HCT116 (cell line): ENCODE results near the gene VTI1A. TPM values are rescaled to one million over a fixed set of nuclear protein-coding genes. Genes with fewer than 3 reads are reported as not detected.

Experiments used
- ATAC-seq: fragments of 200-7000 bp; cut with Tn5 transposase; 2 replicates; pipeline ENCODE4 v1.9.1; 2020; ENCODE audit warnings: mild to moderate bottlenecking, moderate library complexity
- BruUV-seq: library from RNA; stranded (reverse); fragments of 400-500 nt; replicated peaks from 2 replicates; lab custom pipeline; 2021; lab: Mats Ljungman, UMichigan
- CTCF ChIA-PET: fragments of 300-600 bp; sonication (Branson Sonifier 250); formaldehyde crosslinking; loops from one replicate; lab custom pipeline; 2021; ENCODE audit warnings: antibody characterized with exemption; lab: Charles Lee
- POLR2A ChIA-PET: fragments of 300-600, 350-600 bp; sonication (Branson Sonifier 250); formaldehyde crosslinking; loops from one replicate; lab custom pipeline; 2021; ENCODE audit warnings: antibody characterized with exemption; lab: Charles Lee
- RAD21 ChIA-PET, 2 experiments: fragments of 300-600 bp; sonication (Branson Sonifier 250); formaldehyde crosslinking; loops; one replicate each; lab custom pipeline; 2023; ENCODE audit warnings: low total read pairs in 2 of 2; ENCODE audit not compliant: uncharacterized antibody in 2 of 2, unreplicated experiment in 2 of 2, low non-redundant PET in 1 of 2; lab: Charles Lee
- DNase-seq: peaks from one replicate; pipeline ENCODE4 v3.0.0-alpha.2; 2010; ENCODE audit warnings: low read depth, low spot score
- H2AFZ ChIP-seq: fragments of 200-600 bp; shearing (Covaris generic), sonication (generic); 2 replicates; pipeline ENCODE4 v1.6.1; 2017; ENCODE audit warnings: low read depth, mixed run types, mixed read lengths, antibody characterized with exemption, low read length; ENCODE audit not compliant: poor library complexity, severe bottlenecking
- H3K27ac ChIP-seq: 2 replicates; pipeline ENCODE4 v1.5.1; 2012; ENCODE audit warnings: low read depth, low read length
- H3K27me3 ChIP-seq: fragments of 200-600 bp; sonication (generic); 2 replicates; pipeline ENCODE4 v1.6.1; 2016; ENCODE audit warnings: mixed run types, low read length, mixed read lengths; ENCODE audit not compliant: insufficient read depth
- H3K36me3 ChIP-seq, 2 experiments: fragments of 200-500 bp in 1 of 2; fragments of 200-600 bp in 1 of 2; sonication (Bioruptor generic) in 1 of 2; sonication (generic) in 1 of 2; 2 replicates each; pipeline versions ENCODE4 v1.5.1 to v1.6.1; 2014 to 2016; ENCODE audit warnings: low read length in 2 of 2, inconsistent platforms in 1 of 2, mixed read lengths in 1 of 2, mixed run types in 1 of 2; ENCODE audit not compliant: insufficient read depth in 2 of 2, control insufficient read depth in 1 of 2
- H3K4me1 ChIP-seq, 2 experiments: fragments of 200-600 bp in 1 of 2; sonication (generic) in 1 of 2; 2 replicates each; pipeline versions ENCODE4 v1.5.1 to v1.6.1; 2012 to 2017; ENCODE audit warnings: low read length in 2 of 2, inconsistent platforms in 1 of 2, mild to moderate bottlenecking in 1 of 2, mixed read lengths in 1 of 2, mixed run types in 1 of 2, moderate library complexity in 1 of 2; ENCODE audit not compliant: insufficient read depth in 2 of 2, control insufficient read depth in 1 of 2
- H3K4me2 ChIP-seq: fragments of 200-600 bp; sonication (generic); 2 replicates; pipeline ENCODE4 v1.6.1; 2017; ENCODE audit warnings: mixed run types, low read length, mixed read lengths
- H3K4me3 ChIP-seq, 2 experiments: fragments of 200-600 bp in 1 of 2; sonication (generic) in 1 of 2; replicated peaks in 1 of 2; 2 replicates each; pipeline ENCODE4 v1.5.1; 2011 to 2016; ENCODE audit warnings: low read length in 2 of 2, control low read depth in 1 of 2, low read depth in 1 of 2, mild to moderate bottlenecking in 1 of 2, mixed read lengths in 1 of 2, mixed run types in 1 of 2
- H3K79me2 ChIP-seq: fragments of 200-600 bp; sonication (generic); 2 replicates; pipeline ENCODE4 v1.6.1; 2017; ENCODE audit warnings: mild to moderate bottlenecking, mixed run types, low read length, moderate library complexity, mixed read lengths; ENCODE audit not compliant: insufficient read depth
- H3K9ac ChIP-seq: fragments of 200-600 bp; sonication (generic); 2 replicates; pipeline ENCODE4 v1.6.1; 2016; ENCODE audit warnings: low read length, mixed read lengths
- H3K9me2 ChIP-seq: fragments of 200-600 bp; sonication (generic), shearing (Covaris generic); 2 replicates; pipeline ENCODE4 v1.6.1; 2017; ENCODE audit warnings: mixed run types, mild to moderate bottlenecking, moderate library complexity; ENCODE audit not compliant: insufficient read depth
- H3K9me3 ChIP-seq, 2 experiments: fragments of 200-500 bp in 1 of 2; fragments of 200-600 bp in 1 of 2; sonication (Bioruptor generic) in 1 of 2; sonication (generic) in 1 of 2; 2 replicates each; pipeline ENCODE4 v1.6.1; 2014 to 2017; ENCODE audit warnings: low read length in 2 of 2, mixed read lengths in 2 of 2, inconsistent platforms in 1 of 2, low read depth in 1 of 2, mild to moderate bottlenecking in 1 of 2, mixed run types in 1 of 2, moderate library complexity in 1 of 2; ENCODE audit not compliant: control insufficient read depth in 1 of 2, insufficient read depth in 1 of 2
- H4K20me1 ChIP-seq: fragments of 200-600 bp; sonication (generic), shearing (Covaris generic); 2 replicates; pipeline ENCODE4 v1.6.1; 2017; ENCODE audit warnings: mixed run types, mild to moderate bottlenecking, moderate library complexity; ENCODE audit not compliant: insufficient read depth
- ATF3 ChIP-seq: IDR thresholded peaks from 2 replicates; pipeline ENCODE4 v1.6.1; 2012
- CBX3 ChIP-seq: IDR thresholded peaks from 2 replicates; pipeline ENCODE4 v1.6.1; 2012; ENCODE audit warnings: low read depth
- CEBPB ChIP-seq: IDR thresholded peaks from 2 replicates; pipeline ENCODE4 v1.6.1; 2012; ENCODE audit warnings: low read depth
- EGR1 ChIP-seq: IDR thresholded peaks from 2 replicates; pipeline ENCODE4 v1.6.1; 2012; ENCODE audit warnings: low read depth
- JUND ChIP-seq: IDR thresholded peaks from 2 replicates; pipeline ENCODE4 v1.6.1; 2012
- MAX ChIP-seq: IDR thresholded peaks from 2 replicates; pipeline ENCODE4 v1.6.1; 2012
- POLR2A ChIP-seq: IDR thresholded peaks from 2 replicates; pipeline ENCODE4 v1.7.0; 2011; ENCODE audit warnings: borderline replicate concordance; ENCODE audit not compliant: insufficient read depth, insufficient read length; ENCODE audit errors: extremely low read depth
- POLR2AphosphoS5 ChIP-seq: IDR thresholded peaks from 2 replicates; pipeline ENCODE4 v1.6.1; 2011; ENCODE audit warnings: mild to moderate bottlenecking, low read depth, low read length, moderate library complexity
- RAD21 ChIP-seq: IDR thresholded peaks from 2 replicates; pipeline ENCODE4 v1.6.1; 2012; ENCODE audit warnings: low read depth, mild to moderate bottlenecking
- SRF ChIP-seq: IDR thresholded peaks from 2 replicates; pipeline ENCODE4 v1.6.1; 2012; ENCODE audit warnings: low read depth
- ZFX ChIP-seq: fragments of 450-650 bp; IDR thresholded peaks from 2 replicates; pipeline ENCODE4 v1.6.1; 2017
- ZNF274 ChIP-seq: fragments of 200-500 bp; sonication (Bioruptor generic); IDR thresholded peaks from 2 replicates; pipeline ENCODE4 v1.6.1; 2014; ENCODE audit warnings: mild to moderate bottlenecking, low read depth, low read length, inconsistent platforms
- intact Hi-C: fragments of 100-400 bp; cut with micrococcal nuclease; formaldehyde crosslinking; loops from 2 replicates; pipeline ENCODE4 v1.10.0; 2022
- total RNA-seq: library from RNA; stranded (reverse); gene quantifications from one replicate; pipeline ENCODE4 v1.2.1, GENCODE V29; 2021; ENCODE audit not compliant: unreplicated experiment
- TF ChIP-seq, protein P1 (sequence below), 3 experiments: fragments of 200-600 bp in 1 of 3; sonication (generic) in 1 of 3; IDR thresholded peaks in 2 of 3; conservative IDR thresholded peaks in 1 of 3; 2 replicates each; pipeline ENCODE4 v1.5.1; 2012 to 2017; ENCODE audit warnings: low read depth in 2 of 3, low read length in 2 of 3, antibody characterized with exemption in 1 of 3, borderline replicate concordance in 1 of 3, control low read depth in 1 of 3, mild to moderate bottlenecking in 1 of 3, mixed read lengths in 1 of 3, mixed run types in 1 of 3, moderate library complexity in 1 of 3; ENCODE audit not compliant: insufficient read depth in 1 of 3

VTI1A gene
- total RNA-seq, 1 experiment from 2014 or later = 80.7 TPM

- intact Hi-C loops = no loop called here
- Histone ChIP-seq H3K4me2 (no peak overlapping the region), H3K9ac (no peak overlapping the region), H3K27me3 (no peaks in the 10 kb centered on the region), H3K4me3 (no peak overlapping the region), H3K36me3 (no peaks in the 10 kb centered on the region; a peak in 1 of 4 replicates), H3K9me2 (no peaks in the 10 kb centered on the region), H3K4me1 (peaks cover 9 to 13% of the 10 kb centered on the region in 2 experiments; a peak in 2 of 4 replicates), H4K20me1 (peaks cover 6% of the 10 kb centered on the region; the same call in 1 of the 2 replicates), H3K9me3 (no peaks in the 10 kb centered on the region), H3K79me2 (no peaks in the 10 kb centered on the region), H3K27ac (no peak overlapping the region), H2AFZ (no peak overlapping the region)
- TF ChIP-seq CBX3 (no peak), RAD21 (no peak), POLR2A (no peak), ZNF274 (no peak), MAX (no peak), EGR1 (no peak), SRF (no peak), JUND (no peak), ATF3 (no peak), ZFX (no peak), CEBPB (no peak), POLR2AphosphoS5 (no peak)
- TF ChIP-seq, protein P1, sequence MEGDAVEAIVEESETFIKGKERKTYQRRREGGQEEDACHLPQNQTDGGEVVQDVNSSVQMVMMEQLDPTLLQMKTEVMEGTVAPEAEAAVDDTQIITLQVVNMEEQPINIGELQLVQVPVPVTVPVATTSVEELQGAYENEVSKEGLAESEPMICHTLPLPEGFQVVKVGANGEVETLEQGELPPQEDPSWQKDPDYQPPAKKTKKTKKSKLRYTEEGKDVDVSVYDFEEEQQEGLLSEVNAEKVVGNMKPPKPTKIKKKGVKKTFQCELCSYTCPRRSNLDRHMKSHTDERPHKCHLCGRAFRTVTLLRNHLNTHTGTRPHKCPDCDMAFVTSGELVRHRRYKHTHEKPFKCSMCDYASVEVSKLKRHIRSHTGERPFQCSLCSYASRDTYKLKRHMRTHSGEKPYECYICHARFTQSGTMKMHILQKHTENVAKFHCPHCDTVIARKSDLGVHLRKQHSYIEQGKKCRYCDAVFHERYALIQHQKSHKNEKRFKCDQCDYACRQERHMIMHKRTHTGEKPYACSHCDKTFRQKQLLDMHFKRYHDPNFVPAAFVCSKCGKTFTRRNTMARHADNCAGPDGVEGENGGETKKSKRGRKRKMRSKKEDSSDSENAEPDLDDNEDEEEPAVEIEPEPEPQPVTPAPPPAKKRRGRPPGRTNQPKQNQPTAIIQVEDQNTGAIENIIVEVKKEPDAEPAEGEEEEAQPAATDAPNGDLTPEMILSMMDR (IDR thresholded peaks at IDR 0.05 in 2 of 3, conservative IDR thresholded peaks at IDR 0.05 in 1 of 3; ENCODE audit: borderline replicate concordance in 1 of 3, insufficient read depth in 1 of 3, low read depth in 2 of 3, low read length in 2 of 3) = no peak
- POLR2A ChIA-PET = interaction anchor here (0.6 kb wide), 1 partner anchor 20 kb away, joined by 5 read pairs; no protein-coding TSS in a partner anchor
- RAD21 ChIA-PET = no interaction called here
- ATAC-seq (no peak), DNase-seq (no peak)
- CTCF ChIA-PET = no interaction called here
- BruUV-seq = no TSS peak
Observed at GRCh38 chr10:112791447-112791846, 344.4 kb downstream of the VTI1A start.
